GM12891 (cell line): ENCODE results near the gene PYROXD2.

ENCODE experiments used
- POLR2AphosphoS5 ChIP-seq: IDR thresholded peaks from 2 replicates; pipeline ENCODE4 v1.6.1; 2011; ENCODE audit warnings: low read depth, low read length, control low read depth
- TAF1 ChIP-seq: IDR thresholded peaks from 2 replicates; pipeline ENCODE4 v1.6.1; 2011; ENCODE audit warnings: low read depth, low read length, control low read depth

DNA sequence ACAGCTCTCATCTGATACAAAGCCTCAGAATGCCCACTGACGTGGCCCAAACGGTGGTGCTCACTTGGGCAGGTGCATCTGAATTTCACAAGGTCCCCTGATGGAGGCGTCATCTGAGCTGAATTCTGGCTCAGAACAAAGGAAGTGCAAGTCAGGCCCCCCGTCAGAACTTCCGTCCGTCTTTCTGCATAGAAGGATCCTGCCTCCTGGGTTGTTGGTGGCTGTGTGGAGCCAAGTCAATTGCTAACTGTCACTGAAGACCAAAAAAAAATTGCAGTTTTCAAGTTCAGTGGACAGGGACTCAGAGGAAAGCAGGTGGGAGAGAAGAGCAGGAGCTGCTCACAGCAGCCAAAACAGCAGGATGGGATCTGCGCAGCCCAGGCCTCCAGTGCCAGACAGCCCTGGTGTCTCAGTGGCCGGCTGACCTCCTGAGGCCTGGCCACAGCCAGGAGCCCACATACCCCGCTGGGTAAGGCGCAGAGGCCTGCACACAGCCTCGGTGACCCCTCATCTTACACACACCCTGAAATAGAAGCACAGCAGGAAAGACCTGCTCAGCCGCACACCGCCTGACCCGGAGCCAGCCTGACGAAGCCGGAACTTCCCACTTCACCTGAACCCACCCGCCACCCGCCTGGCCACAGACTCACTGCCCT lies 49.4 kb downstream of the PYROXD2 start:
- TF ChIP-seq POLR2AphosphoS5 (no peak), TAF1 (no peak)
